B cell (primary cell): ENCODE measurements around the gene RFX2. TPM values are rescaled to one million over a fixed set of nuclear protein-coding genes. Genes with fewer than 3 reads are reported as not detected.

Experiments
- ATAC-seq: fragments of 200-7000 bp; cut with Tn5 transposase; one replicate; pipeline ENCODE4 v1.10.0; 2021; ENCODE audit warnings: low read depth, mild to moderate bottlenecking, moderate number of reproducible peaks, moderate library complexity
- CTCF ChIA-PET: fragments of 350-600 bp; sonication (Branson Sonifier 250); formaldehyde crosslinking; loops from one replicate; lab custom pipeline; 2021; ENCODE audit warnings: antibody characterized with exemption, inconsistent platforms; lab: Charles Lee
- POLR2A ChIA-PET: fragments of 350-600 bp; sonication (Branson Sonifier 250); formaldehyde crosslinking; loops from one replicate; lab custom pipeline; 2021; ENCODE audit warnings: antibody characterized with exemption; lab: Charles Lee
- DNase-seq: peaks from one replicate; pipeline ENCODE4 v3.0.0; 2013
- H2AFZ ChIP-seq: 2 replicates; pipeline ENCODE4 v1.6.1; 2012; ENCODE audit warnings: mild to moderate bottlenecking, low read depth, low read length; ENCODE audit not compliant: insufficient read depth, poor library complexity, severe bottlenecking
- H3K27ac ChIP-seq, 2 donors: 1 replicate in 1 of 2; 2 replicates in 1 of 2; pipeline ENCODE4 v1.5.1; 2012 to 2013; ENCODE audit warnings: low read length in 2 of 2, mild to moderate bottlenecking in 2 of 2, moderate library complexity in 1 of 2
- H3K27me3 ChIP-seq, 4 experiments: fragments of 200-600 bp in 1 of 4; sonication (generic) in 1 of 4; replicated peaks in 1 of 4; 1 replicate in 2 of 4; 2 replicates in 2 of 4; pipeline versions ENCODE4 v1.6.1 to v1.7.0; 2013 to 2016; ENCODE audit warnings: low read length in 3 of 4, mild to moderate bottlenecking in 2 of 4, mixed read lengths in 1 of 4, moderate library complexity in 1 of 4; ENCODE audit not compliant: insufficient read depth in 4 of 4, control insufficient read depth in 3 of 4; ENCODE audit errors: control extremely low read depth in 1 of 4
- H3K36me3 ChIP-seq, 2 experiments: replicated peaks in 1 of 2; 1 replicate in 1 of 2; 2 replicates in 1 of 2; pipeline versions ENCODE4 v1.6.1 to v1.7.1; 2013; ENCODE audit warnings: low read length in 1 of 2; ENCODE audit not compliant: insufficient read depth in 2 of 2, control insufficient read depth in 1 of 2; ENCODE audit errors: control extremely low read depth in 1 of 2, extremely low read depth in 1 of 2
- H3K4me1 ChIP-seq, 2 donors: fragments of 200-600 bp in 1 of 2; sonication (generic) in 1 of 2; 1 replicate in 1 of 2; 2 replicates in 1 of 2; pipeline versions ENCODE4 v1.5.1 to v1.6.1; 2013 to 2017; ENCODE audit warnings: low read length in 2 of 2; ENCODE audit not compliant: control insufficient read depth in 2 of 2, insufficient read depth in 2 of 2
- H3K4me2 ChIP-seq: replicated peaks from 2 replicates; pipeline ENCODE3; 2012; ENCODE audit warnings: mild to moderate bottlenecking, low read depth, low read length; ENCODE audit not compliant: poor library complexity, severe bottlenecking
- H3K4me3 ChIP-seq, 5 experiments: fragments of 200-600 bp in 1 of 5; sonication (generic) in 1 of 5; 1 replicate in 3 of 5; 2 replicates in 2 of 5; pipeline versions ENCODE4 v1.5.1 to v1.7.0; 2011 to 2016; ENCODE audit warnings: low read length in 4 of 5, mild to moderate bottlenecking in 4 of 5, low read depth in 2 of 5, control low read depth in 1 of 5, moderate library complexity in 1 of 5; ENCODE audit not compliant: insufficient read depth in 1 of 5; ENCODE audit errors: control extremely low read depth in 1 of 5, extremely low read depth in 1 of 5
- H3K79me2 ChIP-seq: fragments of 200-600 bp; sonication (generic); one replicate; pipeline ENCODE4 v1.6.0; 2016; ENCODE audit warnings: low read length; ENCODE audit not compliant: control insufficient read depth, insufficient read depth
- H3K9ac ChIP-seq: fragments of 200-600 bp; sonication (generic); 2 replicates; pipeline ENCODE4 v1.6.1; 2017; ENCODE audit warnings: mild to moderate bottlenecking, low read length, moderate library complexity
- H3K9me3 ChIP-seq, 3 donors: one replicate each; pipeline versions ENCODE4 v1.6.1 to v1.7.1; 2013; ENCODE audit warnings: low read length in 2 of 3; ENCODE audit not compliant: control insufficient read depth in 2 of 3, insufficient read depth in 1 of 3; ENCODE audit errors: control extremely low read depth in 1 of 3
- H4K20me1 ChIP-seq: 2 replicates; pipeline ENCODE4 v1.6.0; 2012; ENCODE audit warnings: mild to moderate bottlenecking, low read length; ENCODE audit not compliant: insufficient read depth, control insufficient read depth, poor library complexity, severe bottlenecking
- H3K27ac Mint-ChIP-seq: one replicate; pipeline ENCODE4 v1.8.0; 2021; ENCODE audit warnings: mixed read lengths
- H3K27me3 Mint-ChIP-seq: one replicate; pipeline ENCODE4 v1.8.0; 2021; ENCODE audit warnings: mixed read lengths
- H3K4me1 Mint-ChIP-seq: one replicate; pipeline ENCODE4 v1.8.0; 2021; ENCODE audit warnings: mixed read lengths
- H3K4me3 Mint-ChIP-seq: one replicate; pipeline ENCODE4 v1.8.0; 2021; ENCODE audit warnings: mixed read lengths
- H3K9me3 Mint-ChIP-seq: one replicate; pipeline ENCODE4 v1.8.0; 2022; ENCODE audit warnings: mixed read lengths; ENCODE audit not compliant: insufficient read depth
- EZH2 ChIP-seq: IDR thresholded peaks from 2 replicates; pipeline ENCODE4 v1.6.1; 2012; ENCODE audit warnings: borderline replicate concordance, low read depth, mild to moderate bottlenecking, moderate library complexity, low read length; ENCODE audit not compliant: insufficient read depth, poor library complexity, severe bottlenecking
- WGBS: methylation state at CpG from one replicate; pipeline ENCODE4 v1.1.5; 2013; ENCODE audit warnings: missing lambda C conversion rate; ENCODE audit not compliant: insufficient coverage; 5-methylcytosine and 5-hydroxymethylcytosine counted together
- intact Hi-C: fragments of 100-400 bp; cut with micrococcal nuclease; formaldehyde crosslinking; loops from one replicate; pipeline ENCODE4 v1.10.0; 2022
- polyA plus RNA-seq: library from polyadenylated mRNA; depleted of rRNA; stranded (reverse); fragments of >200 nt; gene quantifications from 2 replicates; pipeline ENCODE4 v1.2.3, GENCODE V29; 2012
- total RNA-seq, 2 donors: library from RNA; stranded (reverse); fragments of 120-200 nt in 1 of 2; gene quantifications; 1 replicate in 1 of 2; 2 replicates in 1 of 2; pipeline versions ENCODE4 v1.2.3 to v1.2.4, GENCODE V29; 2013 to 2022
- TF ChIP-seq, protein P1 (sequence below): fragments of 200-600 bp; IDR thresholded peaks from one replicate; pipeline ENCODE4 v1.8.0; 2022; ENCODE audit warnings: antibody characterized with exemption, mild to moderate bottlenecking

RFX2 gene
- total and polyA plus RNA-seq, 2 donors (not counting 1 experiment from before 2014, with no cell fraction given), result 7.1 to 8.6 TPM

DNA sequence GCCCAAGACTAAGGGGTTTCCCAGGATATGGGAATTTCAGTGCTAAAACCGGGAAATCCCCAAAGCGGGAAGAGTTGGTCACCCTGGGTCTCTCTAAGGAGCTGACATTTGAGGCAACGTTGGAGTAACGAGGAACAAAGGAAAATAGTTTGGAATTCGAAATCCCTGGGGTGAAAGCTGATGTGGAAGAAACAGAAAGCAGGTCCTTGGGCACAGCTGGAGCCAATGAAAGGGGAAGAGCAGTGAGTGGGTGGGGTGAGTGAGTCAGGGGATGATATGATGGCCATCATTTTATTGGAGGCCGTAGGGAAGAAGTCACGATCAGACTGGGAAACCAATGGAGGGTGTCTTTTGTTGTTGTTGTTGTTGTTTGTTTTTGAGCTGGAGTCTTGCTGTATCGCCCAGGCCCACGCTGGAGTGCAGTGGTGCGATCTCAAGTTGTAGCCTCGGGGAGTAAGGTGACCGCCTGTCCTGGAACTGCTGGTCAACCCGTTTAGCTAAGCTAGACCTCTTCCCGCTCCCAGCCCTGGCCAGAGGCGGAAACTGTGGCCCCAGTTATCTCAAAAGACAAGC lies 3.4 kb upstream of the RFX2 start:
- Histone ChIP-seq H4K20me1 (no peaks in the 10 kb centered on the region), H3K4me3 (no peak overlapping the region), H2AFZ (no peak overlapping the region), H3K27ac (no peak overlapping the region), H3K27me3 (peaks cover 0 to 17% (median 10%) of the 10 kb centered on the region in 4 experiments), H3K79me2 (no peaks in the 10 kb centered on the region), H3K4me2 (no peak overlapping the region), H3K36me3 (no peaks in the 10 kb centered on the region), H3K9ac (no peak overlapping the region), H3K9me3 (peaks cover 3 to 6% (median 4%) of the 10 kb centered on the region in 3 donors), H3K4me1 (peaks cover 15 to 17% of the 10 kb centered on the region in 2 donors)
- Mint-ChIP-seq H3K4me1 (peaks cover 14% of the 10 kb centered on the region), H3K27ac (no peak overlapping the region), H3K27me3 (peaks cover 15% of the 10 kb centered on the region), H3K9me3 (peaks cover 3% of the 10 kb centered on the region), H3K4me3 (no peak overlapping the region)
- DNase-seq, result no peak
- ATAC-seq, result no peak
- ChIA-PET CTCF (no interaction called here), POLR2A (no interaction called here)
- intact Hi-C loops, result no loop called here
- TF ChIP-seq EZH2, result no peak
- TF ChIP-seq, protein P1, sequence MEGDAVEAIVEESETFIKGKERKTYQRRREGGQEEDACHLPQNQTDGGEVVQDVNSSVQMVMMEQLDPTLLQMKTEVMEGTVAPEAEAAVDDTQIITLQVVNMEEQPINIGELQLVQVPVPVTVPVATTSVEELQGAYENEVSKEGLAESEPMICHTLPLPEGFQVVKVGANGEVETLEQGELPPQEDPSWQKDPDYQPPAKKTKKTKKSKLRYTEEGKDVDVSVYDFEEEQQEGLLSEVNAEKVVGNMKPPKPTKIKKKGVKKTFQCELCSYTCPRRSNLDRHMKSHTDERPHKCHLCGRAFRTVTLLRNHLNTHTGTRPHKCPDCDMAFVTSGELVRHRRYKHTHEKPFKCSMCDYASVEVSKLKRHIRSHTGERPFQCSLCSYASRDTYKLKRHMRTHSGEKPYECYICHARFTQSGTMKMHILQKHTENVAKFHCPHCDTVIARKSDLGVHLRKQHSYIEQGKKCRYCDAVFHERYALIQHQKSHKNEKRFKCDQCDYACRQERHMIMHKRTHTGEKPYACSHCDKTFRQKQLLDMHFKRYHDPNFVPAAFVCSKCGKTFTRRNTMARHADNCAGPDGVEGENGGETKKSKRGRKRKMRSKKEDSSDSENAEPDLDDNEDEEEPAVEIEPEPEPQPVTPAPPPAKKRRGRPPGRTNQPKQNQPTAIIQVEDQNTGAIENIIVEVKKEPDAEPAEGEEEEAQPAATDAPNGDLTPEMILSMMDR, result no peak
- WGBS, result 95% methylated on average over 13 of the region's 15 CpGs

DNA sequence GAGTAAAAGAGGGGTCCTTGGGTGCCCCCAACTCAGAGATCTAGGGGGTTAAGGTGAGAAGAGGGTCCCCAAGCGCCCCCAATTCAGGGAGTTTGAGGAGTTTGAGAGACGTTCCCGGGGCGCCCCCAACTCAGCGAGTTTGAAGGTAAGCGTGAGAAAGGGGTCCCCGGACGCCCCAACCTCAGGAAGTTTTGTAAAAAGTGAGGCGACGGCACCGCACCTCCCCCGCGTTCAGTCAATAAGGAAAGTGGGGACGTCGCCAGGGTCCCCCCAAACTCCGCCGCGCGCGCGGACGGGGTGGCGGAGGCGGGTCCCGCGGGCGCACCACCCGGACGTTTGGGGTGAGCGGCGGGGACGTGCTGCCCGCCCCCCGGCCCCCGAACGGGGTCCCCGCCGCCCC lies 353 bp downstream of the RFX2 start:
- H3K27ac Mint-ChIP-seq, result no peak overlapping the region
- peaks cover 21% of the 10 kb centered on the region for H3K27me3 Mint-ChIP-seq
- peak overlapping the region; percentile 98 for H3K4me2 ChIP-seq
- DNase-seq (no peak), ATAC-seq (no peak)
- TF ChIP-seq EZH2, result no peak
- TF ChIP-seq, protein P1, result no peak
- ChIA-PET POLR2A (no interaction called here), CTCF (interaction anchor here (1.6 kb wide), 1 partner anchor 16 kb away, joined by 6 read pairs; no protein-coding TSS in a partner anchor)
- peak overlapping the region; percentile 70 for H3K9ac ChIP-seq
- peaks cover 21 to 23% of the 10 kb centered on the region in 2 donors for H3K4me1 ChIP-seq
- peak overlapping the region; percentile 32 to 74 (median 51) for H3K4me3 ChIP-seq
- no peaks in the 10 kb centered on the region for H3K79me2 ChIP-seq
- H3K36me3 ChIP-seq, result no peaks in the 10 kb centered on the region
- intact Hi-C loops, result loop anchor here (1.0 to 2.0 kb wide), 4 partner anchors 23 to 315 kb away; partner anchors contain the start of genes KHSRP and RANBP3
- peaks cover 0 to 34% (median 12%) of the 10 kb centered on the region in 4 experiments for H3K27me3 ChIP-seq
- H2AFZ ChIP-seq, result peak overlapping the region; percentile 58
- H3K9me3 ChIP-seq, result peaks cover 0 to 5% (median 0%) of the 10 kb centered on the region in 3 donors
- no peak overlapping the region for H3K27ac ChIP-seq
- H3K4me3 Mint-ChIP-seq, result peak overlapping the region; percentile 88
- H3K4me1 Mint-ChIP-seq, result peaks cover 21% of the 10 kb centered on the region
- no peaks in the 10 kb centered on the region for H4K20me1 ChIP-seq
- no peaks in the 10 kb centered on the region for H3K9me3 Mint-ChIP-seq
- under 1% methylated on average over 38 of the region's 38 CpGs for WGBS
